HT-29 (cell line): ENCODE results near the gene ABCA3. TPM values are rescaled to one million over a fixed set of nuclear protein-coding genes. Genes with fewer than 3 reads are reported as not detected.
"Not testable (repeated sequence)": the region's sequence is repeated elsewhere in the genome, so short reads cannot be mapped to it uniquely, and the experiment has no call there.

ENCODE experiments used
- DNase-seq: peaks from one replicate; pipeline ENCODE4 v3.0.0-alpha.2; 2015; ENCODE audit warnings: low spot score
- total RNA-seq: library from RNA; depleted of rRNA; stranded (reverse); fragments of >200 nt; shearing (Covaris generic); gene quantifications from 2 replicates; pipeline ENCODE4 v1.2.3, GENCODE V29; 2014

The ABCA3 gene
- total RNA-seq, 1 experiment from 2014 or later = under 0.01 TPM

DNA sequence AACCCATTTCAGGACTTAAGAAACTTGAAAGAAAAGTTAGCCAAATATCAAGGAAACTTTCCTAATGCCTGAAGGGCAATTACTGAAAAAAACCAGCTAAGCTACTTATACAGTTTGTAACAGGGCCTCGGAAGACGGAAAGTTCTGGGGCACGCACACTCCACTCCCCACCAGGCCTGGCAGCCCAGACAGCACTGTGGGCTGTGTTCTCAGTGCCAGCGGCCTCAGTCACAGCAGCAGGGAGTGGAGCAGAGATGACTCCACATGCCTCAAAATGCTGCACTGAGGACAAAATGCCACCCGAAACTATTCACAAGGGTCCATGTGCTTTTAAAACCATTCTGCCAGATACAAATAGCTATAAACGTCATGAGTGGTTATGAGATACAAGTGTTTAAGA, 82.8 kb downstream of the ABCA3 start:
- DNase-seq = no peak

DNA sequence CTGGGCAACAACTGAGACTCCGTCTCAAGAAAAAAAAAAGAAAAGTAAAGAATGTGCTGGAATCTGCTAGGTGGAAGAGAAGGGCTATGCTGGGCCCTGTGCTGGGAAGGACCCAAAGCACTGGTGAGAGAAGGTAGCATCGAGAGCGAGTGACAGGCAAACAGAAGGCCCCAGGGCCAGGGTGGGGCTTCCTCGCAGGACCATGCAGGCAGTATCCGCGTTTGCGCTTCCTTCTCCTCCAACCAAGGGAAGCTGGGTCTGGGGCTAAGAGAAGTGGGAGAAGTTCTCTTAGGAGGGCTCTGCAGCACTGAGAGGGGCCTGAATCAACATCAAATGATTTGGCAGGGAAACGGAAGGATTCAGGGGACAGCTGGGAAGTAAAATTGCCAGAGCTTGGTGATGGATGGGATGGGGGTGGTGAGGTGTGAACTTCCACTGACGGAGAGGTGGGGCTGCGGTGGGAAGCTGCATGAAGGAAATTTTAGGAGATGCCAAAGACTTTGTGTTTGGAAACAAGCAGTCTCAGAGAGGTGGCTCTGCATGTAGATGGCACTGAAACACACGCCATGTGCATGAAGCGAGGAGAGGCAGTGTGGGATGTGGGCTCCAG, 83.9 kb downstream of the ABCA3 start:
- DNase-seq = no peak

DNA sequence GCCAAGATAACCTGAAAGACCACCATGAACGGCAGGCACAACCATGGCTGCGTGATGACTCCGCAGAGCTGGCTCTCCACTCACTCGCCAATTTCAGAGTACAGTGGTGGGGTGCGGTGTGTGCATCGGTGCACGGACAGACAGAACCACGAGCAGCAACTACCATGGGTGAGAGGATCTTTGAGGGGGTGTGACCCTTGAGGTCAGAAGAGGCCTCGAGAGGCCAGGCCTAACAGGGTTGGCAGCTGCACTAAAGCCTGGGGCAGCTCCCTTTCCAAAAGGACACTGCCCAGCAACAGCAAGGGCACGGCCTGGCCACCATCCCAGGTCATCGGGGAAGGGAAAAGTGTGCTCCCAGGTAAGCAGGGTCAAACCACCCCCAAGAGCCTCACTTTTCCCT, 87.2 kb downstream of the ABCA3 start:
- DNase-seq = no peak

DNA sequence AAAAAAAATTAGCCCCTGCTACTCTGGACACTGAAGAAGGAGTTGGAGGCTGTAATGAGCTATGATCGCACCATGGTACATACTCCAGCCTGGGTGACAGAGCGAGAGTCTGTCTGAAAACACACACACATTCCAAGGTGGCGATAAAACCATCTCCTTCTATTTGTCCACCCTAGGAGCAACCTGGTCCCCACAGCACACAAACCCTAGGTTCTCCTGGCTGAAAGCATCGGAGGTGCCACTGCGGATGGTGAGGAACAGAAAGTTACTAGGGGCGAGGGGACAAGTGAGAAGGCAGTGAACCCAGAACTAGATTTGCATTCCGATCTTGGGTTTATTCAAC, 87.8 kb downstream of the ABCA3 start:
- peak; percentile 18 for DNase-seq

DNA sequence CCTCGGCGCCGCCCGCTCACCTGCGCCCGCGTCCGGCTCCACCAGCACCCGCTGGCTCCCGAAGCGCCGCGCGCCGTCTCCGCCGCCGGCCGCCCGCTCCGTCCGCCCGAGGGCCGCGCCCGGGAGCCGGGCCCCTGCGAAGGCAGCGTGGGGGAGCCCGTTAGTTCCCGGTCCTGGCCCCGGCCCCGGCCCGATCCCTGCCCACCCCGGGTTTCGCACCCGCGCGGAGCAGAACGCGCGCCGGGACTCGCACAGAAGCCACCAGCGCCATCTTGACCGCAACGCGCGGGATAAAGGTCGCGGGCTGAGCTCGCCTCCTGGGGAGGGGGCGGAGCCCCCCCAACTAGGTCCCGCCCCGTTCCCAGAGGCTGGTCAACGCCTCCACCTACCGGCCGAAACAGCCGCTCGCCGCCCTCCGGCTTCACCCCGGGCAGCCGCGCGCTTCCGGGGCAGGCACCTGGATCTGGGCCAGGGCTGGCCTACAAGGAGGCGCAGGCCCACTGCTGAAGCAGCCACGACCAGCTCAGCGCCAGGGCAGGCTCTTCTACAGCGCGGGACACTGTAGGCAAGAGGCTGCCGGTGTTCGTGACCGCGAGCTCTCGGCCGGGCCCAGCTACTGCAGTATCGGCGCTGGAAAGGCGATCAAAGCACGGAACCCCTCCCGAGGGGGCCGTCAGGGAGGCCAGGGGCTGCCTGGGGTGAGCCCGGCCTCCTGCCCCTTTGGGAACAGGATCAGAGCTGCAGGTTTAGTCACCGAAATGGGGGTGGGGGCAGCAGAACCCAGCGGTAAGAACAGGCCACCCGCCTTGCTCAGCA, 89.0 kb downstream of the ABCA3 start, which contains the start of gene ECI1:
Gene ECI1 (minus strand): TSS at position 292 of the 816 bp plus-strand sequence. CDS start 21 bp downstream, at position 271.
- peak; percentile 96 for DNase-seq

DNA sequence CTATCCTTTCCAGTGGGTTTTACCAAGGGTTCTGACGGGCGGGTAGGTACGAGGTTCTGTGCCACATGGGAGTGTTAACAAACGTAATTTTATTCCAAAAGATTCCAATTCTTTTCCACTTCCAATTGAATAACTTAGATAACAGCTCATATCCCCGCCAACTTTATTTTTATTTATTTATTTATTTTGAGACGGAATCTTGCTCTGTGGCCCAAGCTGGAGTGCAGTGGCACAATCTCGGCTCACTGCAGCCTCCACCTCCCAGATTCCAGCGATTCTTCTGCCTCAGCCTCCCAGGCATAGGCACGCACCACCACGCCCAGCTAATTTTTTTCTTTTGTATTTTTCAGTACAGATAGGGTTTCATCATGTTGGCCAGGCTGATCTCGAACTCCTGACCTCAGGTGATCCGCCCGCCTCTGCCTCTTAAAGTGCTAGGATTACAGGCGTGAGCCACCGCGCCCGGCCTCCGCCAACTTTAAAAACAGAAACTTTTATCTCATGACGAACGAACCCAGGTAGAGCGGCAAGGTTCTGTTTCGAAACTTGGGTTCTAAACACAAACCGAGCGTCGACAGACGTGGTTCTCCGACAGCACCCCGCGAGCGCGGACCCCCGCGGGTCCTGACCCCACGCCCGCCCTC, 89.8 kb downstream of the ABCA3 start:
- peak; percentile 68 for DNase-seq

DNA sequence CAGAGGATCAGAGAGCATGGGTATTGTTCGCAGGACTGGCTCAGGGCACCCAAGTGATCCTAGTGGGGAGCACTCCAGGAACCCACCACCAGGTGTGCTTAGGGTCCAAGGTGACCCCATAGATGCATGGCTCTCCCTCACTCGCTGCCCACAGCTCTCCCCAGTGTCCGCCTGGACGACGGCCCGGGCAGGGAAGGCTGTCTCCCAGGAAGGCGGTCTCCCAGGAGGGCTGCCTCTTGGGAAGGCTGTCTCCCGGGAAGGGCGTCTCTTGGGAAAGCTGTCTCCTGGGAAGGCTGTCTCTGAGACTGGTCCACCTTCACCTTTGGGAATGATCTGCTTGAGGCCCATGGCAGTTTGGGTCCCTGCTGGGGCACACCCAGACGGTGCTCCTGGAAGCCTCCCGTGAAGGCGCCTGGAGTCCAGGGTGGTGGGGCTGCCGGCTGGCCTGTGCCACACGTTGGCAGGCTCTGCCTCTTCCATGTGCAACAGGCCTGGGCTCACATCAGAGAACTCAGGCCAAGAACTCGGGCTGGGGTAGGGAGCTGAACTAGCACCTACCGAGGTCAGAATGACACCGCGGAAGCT, 94.1 kb downstream of the ABCA3 start:
- DNase-seq = no peak

DNA sequence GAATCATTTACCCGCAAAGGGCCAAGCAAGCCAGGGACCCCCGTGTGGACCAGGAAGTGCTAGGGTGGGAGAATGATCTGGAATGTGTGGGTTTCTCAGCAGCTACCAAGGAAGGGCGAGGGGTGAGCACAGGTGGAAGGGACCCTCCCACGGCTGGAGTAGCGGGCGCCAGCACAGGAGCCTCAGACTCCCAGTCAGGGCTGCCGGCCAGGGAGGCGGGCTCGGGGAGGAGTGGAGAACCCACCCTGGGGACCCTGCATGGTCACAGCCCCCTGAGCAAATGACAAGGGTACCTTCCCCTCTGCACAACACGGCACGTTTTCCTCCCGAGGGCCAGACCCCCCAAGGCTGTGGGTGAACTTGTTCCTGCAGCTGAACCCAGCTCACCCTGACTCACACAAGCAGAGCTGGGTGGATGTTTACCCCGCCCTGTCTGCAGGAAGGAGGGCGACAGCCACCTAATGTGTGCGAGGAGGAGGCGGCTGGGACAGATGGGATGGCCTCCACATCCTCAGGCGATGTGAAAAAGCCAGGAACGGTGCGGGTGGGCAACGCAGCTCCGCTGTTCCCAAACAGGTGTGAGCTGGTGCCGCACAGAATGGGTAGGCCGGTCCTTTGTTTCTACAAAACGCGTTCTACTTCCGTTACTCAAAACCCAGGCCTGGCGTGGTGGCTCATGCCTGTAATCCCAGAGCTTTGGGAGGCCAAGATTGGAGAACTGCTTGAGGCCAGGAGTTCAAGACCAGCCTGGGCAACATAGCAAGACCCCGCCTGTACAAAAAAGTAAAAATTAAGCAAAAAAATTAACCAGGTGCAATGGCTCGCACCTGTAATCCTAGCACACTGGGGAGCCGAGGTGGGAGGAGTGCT, 95.4 kb downstream of the ABCA3 start:
- no peak for DNase-seq

DNA sequence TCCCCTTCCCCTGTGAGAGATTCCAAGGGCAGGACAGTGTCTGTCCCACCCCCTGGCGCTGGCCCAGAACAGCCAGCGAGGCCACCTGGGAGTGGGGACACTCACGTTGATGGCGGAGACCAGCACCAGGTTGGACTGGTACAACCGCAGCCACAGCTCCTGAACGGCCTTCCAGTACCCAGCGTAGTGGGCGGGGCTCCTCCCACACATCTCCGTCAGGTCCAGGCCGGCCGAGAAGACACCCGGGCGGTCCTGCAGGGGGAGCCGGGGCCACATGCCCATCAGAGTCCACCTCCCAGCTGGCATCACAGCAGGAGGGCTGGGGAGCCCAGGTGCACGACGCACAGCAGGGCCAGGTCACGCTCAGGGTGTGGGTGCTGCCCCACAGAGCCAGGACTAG, 96.2 kb downstream of the ABCA3 start:
- DNase-seq = no peak

DNA sequence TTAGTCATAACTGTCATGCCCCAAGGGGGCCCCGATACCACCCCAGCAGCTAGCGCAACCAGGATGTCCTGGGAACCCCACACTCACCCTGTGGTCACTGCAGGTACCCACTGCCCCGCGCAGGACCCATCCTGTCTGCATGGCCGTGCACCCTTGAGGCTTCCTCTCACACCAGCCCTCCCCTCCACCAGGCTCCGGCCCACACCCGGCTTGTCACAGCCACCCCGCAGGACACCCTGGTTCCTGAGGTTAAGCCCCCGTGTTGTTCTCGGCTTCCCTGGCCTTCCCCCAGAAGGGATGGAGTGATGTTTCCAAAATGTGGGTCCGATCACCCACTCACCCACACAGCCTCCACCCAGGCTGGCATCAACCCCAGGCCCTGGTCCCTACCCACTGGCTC, 96.7 kb downstream of the ABCA3 start:
- DNase-seq = no peak

DNA sequence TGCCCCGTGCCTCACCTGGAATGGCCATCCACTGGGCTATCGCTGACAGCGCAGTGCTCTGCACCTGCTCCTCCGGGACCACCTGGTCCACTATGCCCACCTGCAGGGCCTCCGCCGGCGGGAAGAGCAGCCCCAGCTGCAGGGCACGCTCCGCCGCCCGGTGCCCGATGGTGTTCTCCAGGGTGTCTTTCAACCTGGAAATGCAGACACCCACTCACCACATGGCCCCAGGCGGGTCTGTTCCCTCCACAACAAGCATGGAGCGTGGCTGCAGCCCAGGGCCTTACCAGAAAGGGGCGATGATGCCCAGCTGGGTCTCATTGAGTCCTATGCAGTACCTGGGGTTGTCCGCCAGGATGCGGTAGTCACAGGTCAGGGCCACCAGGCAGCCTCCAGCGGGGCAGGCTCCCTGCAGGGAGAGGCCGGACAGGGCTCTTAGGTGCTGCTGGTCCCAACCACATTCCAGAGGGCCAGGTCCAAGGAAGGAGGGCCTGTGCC, 97.4 kb downstream of the ABCA3 start:
- DNase-seq = no peak

DNA sequence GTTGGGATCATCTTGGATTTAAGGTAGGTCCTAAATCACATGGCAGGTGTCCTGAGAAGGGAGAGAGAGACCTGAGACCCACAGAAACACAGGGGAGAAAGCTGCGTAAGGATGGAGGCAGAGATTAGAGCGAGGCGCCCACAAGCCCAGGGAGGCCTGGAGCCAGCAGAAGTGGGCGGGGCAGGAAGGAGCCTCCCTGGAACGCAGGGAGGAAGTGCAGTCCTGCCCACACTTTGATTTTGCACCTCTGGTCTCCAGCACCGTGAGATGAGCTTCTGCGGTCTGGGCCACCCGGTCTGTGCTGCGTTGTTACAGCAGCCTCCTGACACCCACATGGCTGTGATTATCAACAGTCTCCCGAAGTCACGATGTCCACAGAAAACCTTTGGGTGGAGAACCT, 97.9 kb downstream of the ABCA3 start:
- DNase-seq = no peak

DNA sequence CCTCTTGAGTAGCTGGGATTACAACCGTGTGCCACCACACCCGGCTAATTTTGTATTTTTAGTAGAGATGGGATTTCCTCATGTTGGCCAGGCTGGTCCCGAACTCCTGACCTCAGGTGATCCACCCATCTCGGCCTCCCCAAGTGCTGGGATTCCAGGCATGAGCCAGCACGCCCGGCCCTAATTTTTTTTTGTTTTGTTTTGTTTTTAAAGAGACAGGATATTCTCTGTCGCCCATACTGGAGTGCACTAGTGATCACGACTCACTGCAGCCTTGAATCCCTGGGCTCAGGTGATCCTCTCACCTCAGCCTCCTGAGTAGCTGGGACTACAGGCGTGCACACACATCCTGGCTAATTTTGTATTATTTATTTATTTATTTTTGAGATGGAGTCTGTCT, 100.2 kb downstream of the ABCA3 start:
- not testable (repeated sequence) for DNase-seq

DNA sequence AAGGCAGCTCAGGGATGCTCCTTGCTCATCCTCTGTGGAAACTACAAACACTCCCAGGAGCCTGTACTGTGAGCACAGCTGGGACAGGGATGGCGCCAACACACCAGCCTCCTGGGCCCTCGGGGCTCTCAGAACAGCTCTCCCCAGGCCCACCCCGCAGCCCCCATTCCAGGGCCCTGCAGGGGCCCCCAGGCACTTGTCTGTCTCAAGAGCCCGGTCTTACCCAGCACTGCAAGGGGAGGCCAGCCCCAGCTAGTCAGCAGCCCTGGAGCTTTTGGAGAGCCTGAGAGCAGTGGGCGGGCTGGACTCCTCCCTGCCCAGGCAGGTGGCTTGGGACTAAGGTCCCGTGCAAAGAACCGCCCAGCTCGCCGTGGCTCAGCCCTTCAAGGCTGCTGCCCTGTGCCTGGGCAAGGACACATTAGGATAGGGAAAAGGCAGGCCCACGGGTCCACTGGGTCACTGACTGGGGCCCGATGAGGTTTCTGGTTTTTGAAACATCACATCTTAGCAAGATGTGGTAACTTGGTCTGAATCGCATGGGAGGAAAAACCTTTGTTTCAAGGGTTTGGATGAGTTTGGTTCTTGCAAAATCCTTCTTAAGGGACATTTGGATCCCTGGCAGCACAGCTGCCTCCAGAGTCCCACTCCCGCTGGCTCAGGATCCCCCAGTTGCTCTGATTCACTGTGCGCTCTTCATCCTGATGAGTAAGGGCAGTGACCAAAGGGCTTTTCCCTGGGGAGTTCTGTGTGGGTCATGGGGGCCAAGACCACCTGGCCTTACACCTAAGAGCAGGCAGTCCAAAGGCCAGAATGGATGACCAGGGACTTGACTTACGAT, 101.5 kb downstream of the ABCA3 start:
- peak; percentile 74 for DNase-seq

DNA sequence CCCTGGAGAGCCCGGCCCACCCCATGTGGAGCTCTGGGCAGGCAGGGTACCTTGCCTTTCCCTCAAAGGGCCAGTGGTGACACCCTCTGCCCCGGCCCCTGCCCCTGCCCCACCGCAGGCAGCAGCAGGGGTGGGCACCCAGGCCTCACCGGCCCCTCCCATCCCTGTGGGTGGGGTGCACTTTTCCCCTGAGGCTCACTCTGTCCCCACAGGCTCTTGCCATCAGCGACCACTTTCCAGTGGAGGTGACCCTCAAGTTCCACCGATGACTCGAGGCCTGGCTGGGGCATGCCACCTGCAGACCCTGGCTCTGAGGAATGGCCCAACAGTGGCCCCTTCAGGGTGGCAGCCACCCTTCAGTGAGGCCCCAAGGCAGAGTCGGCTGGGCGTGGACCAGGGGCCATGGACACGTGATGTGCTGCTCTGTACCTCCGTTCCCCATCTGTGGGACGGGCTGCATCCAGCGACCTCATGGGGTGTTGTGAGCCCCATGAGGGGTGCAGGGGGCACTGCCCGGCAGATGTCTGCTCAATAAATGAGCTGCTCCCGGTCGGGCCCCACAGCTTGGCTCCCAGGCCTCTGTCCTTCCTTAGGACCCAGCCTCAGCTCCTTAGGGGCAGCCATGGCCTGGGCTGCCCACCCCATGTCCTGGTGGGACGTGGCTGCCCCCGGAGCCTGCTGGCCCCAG, 102.2 kb downstream of the ABCA3 start:
- no peak for DNase-seq

DNA sequence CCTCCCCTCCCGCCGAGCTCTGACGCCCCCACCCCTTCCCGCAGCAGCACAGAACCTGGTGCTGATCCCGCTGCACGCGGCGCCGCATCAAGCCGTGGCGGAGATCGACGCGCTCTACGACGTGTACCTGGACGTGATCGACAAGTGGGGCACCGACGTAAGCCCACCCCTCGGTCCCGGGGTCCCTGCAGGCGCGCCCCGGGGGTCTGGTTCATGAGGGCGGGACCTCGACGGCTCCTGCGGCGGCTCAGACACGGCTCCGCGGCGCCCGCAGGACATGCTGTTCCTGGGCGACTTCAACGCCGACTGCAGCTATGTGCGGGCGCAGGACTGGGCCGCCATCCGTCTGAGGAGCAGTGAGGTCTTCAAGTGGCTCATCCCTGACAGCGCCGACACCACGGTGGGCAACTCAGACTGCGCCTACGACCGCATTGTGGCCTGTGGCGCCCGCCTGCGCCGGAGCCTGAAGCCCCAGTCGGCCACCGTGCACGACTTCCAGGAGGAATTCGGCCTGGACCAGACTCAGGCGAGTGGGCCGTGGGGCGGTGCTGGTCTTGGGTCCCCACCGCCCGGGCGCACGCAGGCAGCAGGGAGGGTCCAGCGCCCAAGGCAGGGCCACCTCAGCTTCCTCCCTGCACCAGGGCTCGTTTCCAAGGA, 102.9 kb downstream of the ABCA3 start:
- no peak for DNase-seq

DNA sequence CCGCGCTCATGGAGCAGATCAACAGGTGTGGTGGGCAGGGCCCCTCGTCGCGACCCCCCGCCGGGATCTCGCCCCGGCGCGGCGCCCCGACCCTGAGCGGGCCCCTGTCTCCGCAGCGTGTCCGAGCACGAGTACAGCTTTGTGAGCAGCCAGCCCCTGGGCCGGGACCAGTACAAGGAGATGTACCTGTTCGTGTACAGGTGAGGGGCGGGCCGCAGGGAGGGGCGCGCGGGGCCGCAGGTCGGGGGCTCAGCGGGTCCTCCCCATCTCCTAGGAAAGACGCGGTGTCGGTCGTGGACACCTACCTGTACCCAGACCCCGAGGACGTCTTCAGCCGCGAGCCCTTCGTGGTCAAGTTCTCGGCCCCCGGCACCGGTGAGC, 103.4 kb downstream of the ABCA3 start:
- DNase-seq = no peak

DNA sequence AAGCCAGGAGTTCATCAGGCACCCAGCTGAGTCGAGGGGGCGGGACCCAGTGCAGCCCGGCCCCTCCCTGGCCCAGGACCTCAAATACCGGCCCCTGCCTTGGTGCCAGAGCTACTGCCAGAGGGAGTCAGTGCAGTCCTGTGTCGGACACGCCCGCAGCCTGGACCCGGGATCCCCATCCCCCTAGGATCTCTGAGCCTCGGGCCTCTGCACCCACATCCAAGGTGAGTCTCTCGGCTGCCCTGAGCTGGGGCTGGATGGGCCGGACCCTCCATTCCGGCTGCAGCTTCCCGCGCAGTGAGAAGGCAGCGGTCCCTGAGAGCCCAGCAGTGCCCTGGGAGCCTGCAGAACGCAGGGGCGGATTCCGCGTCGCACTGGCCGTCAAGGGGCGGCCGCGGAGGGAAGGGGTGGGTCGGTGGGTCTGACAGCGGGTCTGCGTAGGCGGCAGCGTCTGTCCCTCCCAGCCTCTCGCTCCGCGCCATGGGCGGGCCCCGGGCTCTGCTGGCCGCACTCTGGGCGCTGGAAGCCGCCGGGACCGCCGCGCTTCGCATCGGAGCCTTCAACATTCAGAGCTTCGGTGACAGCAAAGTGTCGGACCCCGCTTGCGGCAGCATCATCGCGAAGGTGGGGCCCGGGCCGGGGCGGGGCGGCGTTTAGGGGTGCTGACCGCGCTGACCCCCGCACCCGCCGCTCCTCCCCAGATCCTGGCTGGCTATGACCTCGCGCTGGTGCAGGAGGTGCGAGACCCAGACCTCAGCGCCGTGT, 104.0 kb downstream of the ABCA3 start, which contains the start of gene DNASE1L2:
Gene DNASE1L2 (plus strand): TSS at position 108 of the 765 bp plus-strand sequence. CDS start 373 bp downstream, at position 481.
- no peak for DNase-seq
